Subcutaneous adipose tissue (tissue), 4 donors: ENCODE data around the gene WWOX. TPM values are rescaled to one million over a fixed set of nuclear protein-coding genes. Genes with fewer than 3 reads are reported as not detected.

Source experiments
- CTCF ChIP-seq: fragments of 450-650 bp; IDR thresholded peaks from one replicate; pipeline ENCODE4 v1.5.1; 2016; ENCODE audit warnings: low read depth, mild to moderate bottlenecking, control low read depth, antibody characterized with exemption, moderate library complexity
- total RNA-seq, 4 donors: library from RNA; depleted of rRNA; stranded (reverse); fragments of >200 nt; gene quantifications; one replicate each; pipeline ENCODE4 v1.1.0, GENCODE V29; 2016

The WWOX gene
- total RNA-seq, 4 donors from 2014 or later: 31.4 to 67.8 (median 46.0) TPM

- TF ChIP-seq CTCF: no peak
These were observed 954.9 kb downstream of the WWOX start for GRCh38 chr16:79054211-79054984.

- no peak for TF ChIP-seq CTCF
These were observed 956.0 kb downstream of the WWOX start for GRCh38 chr16:79055251-79055970.

GRCh38 chr16:79061181-79061580, 961.7 kb downstream of the WWOX start:
- no peak for TF ChIP-seq CTCF

GRCh38 chr16:79062336-79062735, 962.9 kb downstream of the WWOX start:
- TF ChIP-seq CTCF: no peak

- TF ChIP-seq CTCF: no peak
These were observed 963.4 kb downstream of the WWOX start for GRCh38 chr16:79062821-79063220.

GRCh38 chr16:79064256-79064972, 965.0 kb downstream of the WWOX start:
- TF ChIP-seq CTCF: no peak

- TF ChIP-seq CTCF: no peak
These were observed 967.1 kb downstream of the WWOX start for GRCh38 chr16:79066561-79066960.
